LHCN-M2 (cell line): ENCODE measurements around the gene SCG2. TPM values are rescaled to one million over a fixed set of nuclear protein-coding genes. Genes with fewer than 3 reads are reported as not detected.

Experiments used
- DNase-seq: peaks from one replicate; pipeline ENCODE4 v3.0.0-alpha.2; 2012; ENCODE audit warnings: low read depth
- total RNA-seq: library from RNA; depleted of rRNA; stranded (reverse); fragments of >200 nt; gene quantifications from 2 replicates; pipeline ENCODE4 v1.2.3, GENCODE V29; 2014; rRNA removed

The SCG2 gene
- total RNA-seq, 1 experiment from 2014 or later: 12.7 TPM

DNA sequence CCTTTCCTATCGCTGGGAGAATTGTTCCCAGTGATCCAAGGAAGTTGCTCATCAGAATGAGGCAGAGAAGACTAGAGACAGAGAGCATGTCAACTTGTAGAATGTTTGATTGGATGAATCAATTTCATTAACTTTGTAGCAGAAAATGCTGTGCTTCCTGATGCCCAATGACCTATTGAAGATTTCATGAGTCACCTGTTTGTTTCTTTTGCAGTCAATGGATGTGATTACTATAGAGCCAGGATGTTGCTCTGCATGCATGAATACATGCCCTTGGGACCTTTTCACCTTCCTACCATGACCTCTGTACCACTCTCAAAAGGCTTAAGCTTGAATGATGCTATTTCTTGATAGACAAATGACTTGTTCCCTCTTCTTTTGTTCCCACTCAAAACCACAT lies 23.3 kb downstream of the SCG2 start:
- no peak for DNase-seq

DNA sequence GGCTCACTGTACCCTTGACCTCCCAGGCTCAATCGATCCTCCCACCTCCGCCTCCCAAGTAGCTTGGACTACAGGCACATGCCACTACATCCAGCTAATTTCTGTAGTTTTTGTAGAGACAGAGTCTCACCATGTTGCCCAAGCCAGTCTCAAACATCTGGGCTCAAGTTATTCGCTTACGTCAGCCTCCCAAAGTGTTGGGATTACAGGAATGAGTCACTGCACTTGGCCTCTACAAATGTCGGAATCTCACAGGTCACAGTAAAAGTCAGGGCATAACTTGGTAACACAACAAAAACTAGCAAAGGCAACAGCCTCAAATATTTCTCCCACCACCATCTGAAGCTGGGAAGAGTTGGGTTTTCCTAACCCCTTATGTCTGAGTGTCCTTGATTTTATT lies 25.3 kb downstream of the SCG2 start:
- peak; percentile 94 for DNase-seq

DNA sequence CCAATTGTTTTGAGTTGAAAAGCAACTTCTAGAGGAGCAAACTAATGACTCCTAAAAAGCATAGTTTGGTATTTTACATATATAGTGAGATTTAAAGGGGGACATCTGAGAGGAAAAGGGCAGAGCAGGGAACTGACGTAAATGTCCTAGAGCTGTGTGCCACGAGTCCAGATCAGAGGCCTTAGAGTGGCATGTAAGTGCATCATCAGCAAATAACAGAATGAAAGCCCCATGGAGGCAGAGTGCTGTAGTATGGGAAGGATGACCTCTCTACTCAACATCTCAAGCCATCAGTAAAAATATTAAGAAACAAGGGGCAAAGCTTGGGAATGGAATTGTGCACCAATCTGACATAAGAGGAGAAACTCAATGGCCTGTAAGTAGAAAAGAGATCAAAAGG lies 31.4 kb downstream of the SCG2 start:
- DNase-seq: no peak

DNA sequence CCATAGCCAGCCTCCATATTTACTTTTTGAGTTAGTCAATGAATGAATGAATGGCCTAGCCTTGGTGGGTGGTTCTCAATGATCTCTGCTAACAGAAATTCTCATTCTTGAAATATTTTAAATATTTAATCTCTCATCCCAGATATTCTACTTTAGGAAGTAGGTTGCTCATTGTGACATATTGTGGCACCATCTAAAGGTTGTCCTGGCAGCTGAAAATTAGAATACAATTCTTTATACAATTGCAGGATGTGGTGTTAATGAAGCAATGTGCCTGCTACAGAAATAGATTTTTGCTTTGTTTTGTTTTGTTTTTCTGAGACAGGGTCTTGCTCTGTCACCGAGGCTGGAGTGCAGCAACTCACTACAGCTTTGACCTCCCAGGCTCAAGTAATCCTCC lies 35.8 kb downstream of the SCG2 start:
- DNase-seq: no peak

DNA sequence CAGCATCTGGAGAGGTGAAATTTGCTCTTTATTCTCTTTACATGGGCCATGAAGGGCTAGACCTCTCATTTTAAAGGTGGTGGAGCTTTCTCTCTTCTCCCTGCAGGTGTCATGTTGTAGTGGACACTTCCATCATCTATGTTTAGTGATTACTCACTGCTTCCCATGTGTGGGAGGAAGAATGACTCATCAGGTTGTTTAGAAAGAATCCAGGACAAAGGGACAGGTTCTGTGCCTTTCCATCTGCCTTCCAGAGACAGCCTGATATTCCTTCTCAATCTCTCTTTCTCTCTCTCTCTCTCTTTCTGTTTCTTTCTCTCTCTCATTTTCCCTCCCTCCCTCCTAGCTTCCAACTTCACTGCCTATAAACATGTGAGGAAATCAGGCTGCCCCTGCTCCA lies 38.7 kb downstream of the SCG2 start:
- DNase-seq: peak; percentile 91

DNA sequence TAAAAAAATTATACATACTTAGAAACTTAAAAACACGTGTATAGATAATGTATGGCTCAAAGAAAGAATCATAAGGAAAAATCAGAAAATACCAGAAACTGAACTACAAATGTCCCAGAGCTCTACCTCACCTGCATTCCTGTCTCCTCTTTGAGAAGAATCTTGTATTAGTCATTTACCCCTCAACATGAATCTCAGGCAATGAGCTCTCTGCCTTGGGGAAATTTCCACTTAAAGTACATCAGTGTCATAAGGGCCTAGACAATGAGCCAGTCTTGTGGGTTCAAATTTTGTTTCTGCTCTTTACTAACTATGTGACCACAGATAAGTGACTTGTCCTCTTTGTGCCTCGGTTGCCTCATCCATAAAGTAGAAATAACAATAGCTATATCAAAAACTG lies 40.1 kb downstream of the SCG2 start:
- DNase-seq: no peak

DNA sequence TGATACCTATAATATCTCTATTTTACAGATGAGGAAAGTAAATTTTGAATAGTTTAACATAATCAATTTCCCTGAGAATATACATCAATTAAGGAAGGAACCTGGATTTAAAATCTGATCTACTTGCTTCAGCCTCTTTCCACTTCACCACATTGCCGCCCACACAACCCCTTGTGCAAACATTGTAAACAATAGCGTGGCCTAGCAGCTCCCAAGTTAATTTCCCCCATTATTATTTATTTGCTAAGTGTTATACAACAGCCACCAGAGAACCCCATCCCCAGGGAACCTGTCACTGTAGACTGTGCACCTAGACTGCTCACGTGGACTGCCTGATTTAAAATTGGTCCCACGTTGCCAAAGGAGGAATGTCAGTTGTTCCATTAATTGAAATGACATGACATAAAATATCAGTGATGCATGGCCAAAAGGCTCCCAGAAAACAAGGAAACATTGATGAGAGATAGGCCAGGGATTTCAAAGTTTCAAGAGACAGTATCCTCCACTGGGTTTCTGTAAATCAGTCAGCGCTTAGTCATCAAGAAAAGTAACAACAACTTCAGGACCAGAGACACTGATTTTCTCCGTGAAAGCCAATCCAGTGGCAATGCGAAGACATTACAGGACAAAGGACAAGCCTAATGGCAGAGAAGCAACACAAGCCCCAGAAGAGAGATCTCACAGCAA lies 41.3 kb downstream of the SCG2 start:
- peak; percentile 49 for DNase-seq

DNA sequence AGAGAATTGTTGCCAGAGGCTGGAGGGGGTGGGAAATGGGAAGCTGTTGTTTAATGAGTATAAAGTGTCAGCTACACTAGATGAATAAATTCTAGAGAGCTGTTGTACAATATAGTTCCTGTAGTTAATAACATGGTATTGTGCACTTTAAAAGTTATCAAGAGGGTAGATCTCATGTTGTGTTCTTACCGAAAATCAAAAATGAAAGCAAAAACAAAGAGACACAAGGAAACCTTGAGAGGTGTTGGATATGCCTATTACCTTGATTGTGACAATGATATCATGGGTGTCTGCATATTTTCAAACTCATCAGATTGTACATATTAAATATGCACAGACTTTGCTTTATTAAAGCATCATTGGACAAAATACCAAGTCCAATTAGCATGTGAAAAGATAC lies 43.2 kb downstream of the SCG2 start:
- no peak for DNase-seq

DNA sequence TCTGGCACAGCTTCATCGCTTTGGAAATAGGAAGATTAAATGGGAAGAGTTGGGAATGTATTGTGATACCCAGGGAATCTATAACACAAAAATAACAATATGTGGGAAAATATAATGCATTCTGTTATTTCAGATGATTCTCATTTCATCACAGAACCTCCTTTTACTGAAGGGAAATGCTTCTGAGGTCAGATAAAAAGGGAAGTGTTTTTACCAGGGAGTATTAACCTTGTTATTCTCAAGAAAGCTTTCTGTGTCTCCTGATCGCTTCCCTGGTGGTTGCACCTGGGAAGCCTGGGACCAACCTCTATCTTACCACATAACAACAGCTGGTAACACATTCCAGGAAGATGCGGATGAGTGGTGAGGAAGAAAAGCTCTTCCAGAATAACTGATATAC lies 47.2 kb downstream of the SCG2 start:
- DNase-seq: peak; percentile 9

DNA sequence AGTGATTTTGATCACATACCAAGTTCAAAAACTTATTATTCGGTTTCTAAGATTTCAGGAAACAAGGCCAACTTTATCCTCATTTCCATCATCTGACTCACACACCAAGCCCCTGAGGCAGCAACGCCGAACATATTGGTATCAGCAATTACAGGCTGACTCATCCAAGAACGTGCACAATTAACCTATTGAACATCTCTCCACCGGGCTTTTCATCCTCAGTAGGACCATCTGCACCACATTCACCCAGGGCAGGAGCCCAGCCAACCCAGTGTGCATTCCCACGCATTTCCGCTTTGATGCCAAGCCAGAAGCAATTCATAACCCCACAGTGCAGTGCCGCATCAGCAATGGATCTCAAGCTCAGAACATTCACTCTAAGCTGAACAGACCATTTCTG lies 52.9 kb downstream of the SCG2 start:
- peak; percentile 77 for DNase-seq

DNA sequence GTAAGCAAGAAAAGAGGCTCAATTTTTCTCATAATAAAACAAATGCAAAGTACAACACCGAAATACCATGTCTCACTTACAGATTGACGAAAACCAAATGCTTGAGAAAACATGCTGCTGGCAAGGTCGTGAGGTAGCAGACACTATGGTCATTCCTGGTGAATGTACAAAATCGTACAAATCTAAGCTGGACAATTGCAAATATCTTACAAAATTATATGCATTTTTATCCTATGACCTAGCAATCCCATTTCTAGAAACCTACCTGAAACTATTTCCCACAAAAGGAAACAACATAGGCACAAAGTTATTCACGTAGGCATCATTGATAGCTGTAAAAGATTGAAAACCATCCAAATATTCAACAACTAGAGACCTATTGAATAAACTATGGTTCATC lies 54.0 kb downstream of the SCG2 start:
- DNase-seq: no peak

Other genes starting within 250 kb of the SCG2 start
- 1.7 and 1.8 TPM in 2 replicates for gene AP1S3, start 235.2 kb upstream of the SCG2 start, total RNA-seq